ENCODE measurements around the gene ACOT2.
"Not testable (repeated sequence)": the region's sequence is repeated elsewhere in the genome, so short reads cannot be mapped to it uniquely, and the experiment has no call there.

GRCh38 chr14:73557201-73557600, 11.8 kb upstream of the ACOT2 start:
- TF ChIP-seq CTCF (IDR thresholded peaks at IDR 0.05); EZH2 (IDR thresholded peaks at IDR 0.05; ENCODE audit: borderline replicate concordance, insufficient read depth, low read depth, low read length, poor library complexity, severe bottlenecking): not testable (repeated sequence)
